GM23338 (cell line): ENCODE data around the gene EPS8. TPM values are rescaled to one million over a fixed set of nuclear protein-coding genes. Genes with fewer than 3 reads are reported as not detected.

Experiments used
- CREB1 ChIP-seq: fragments of 250-450 bp; sonication (Bioruptor Pico); IDR thresholded peaks from 2 replicates; pipeline ENCODE4 v1.5.0; 2020; ENCODE audit warnings: low read depth, mild to moderate bottlenecking, moderate library complexity
- CTCF ChIP-seq, 2 experiments: fragments of 200-600 bp in 1 of 2; sonication (generic) in 1 of 2; conservative IDR thresholded peaks; 2 replicates each; pipeline versions ENCODE4 v1.5.1 to v1.6.1; 2016 to 2017; ENCODE audit warnings: antibody characterized with exemption in 2 of 2, low read depth in 2 of 2, mild to moderate bottlenecking in 2 of 2, moderate library complexity in 1 of 2
- EZH2phosphoT487 ChIP-seq: fragments of 200-600 bp; sonication (generic); IDR thresholded peaks from one replicate; pipeline ENCODE4 v1.8.1; 2018; ENCODE audit warnings: antibody characterized with exemption; ENCODE audit not compliant: unreplicated experiment
- JUNB ChIP-seq: IDR thresholded peaks from one replicate; pipeline ENCODE4 v1.6.1; 2016; ENCODE audit warnings: antibody characterized with exemption; ENCODE audit not compliant: unreplicated experiment
- NANOG ChIP-seq: IDR thresholded peaks from 2 replicates; pipeline ENCODE4 v1.6.1; 2016; ENCODE audit warnings: antibody characterized with exemption, borderline replicate concordance
- ZNF331 ChIP-seq: fragments of 250-450 bp; sonication (Bioruptor Pico); IDR thresholded peaks from 2 replicates; pipeline ENCODE4 v1.5.0; 2020; ENCODE audit warnings: low read depth, mild to moderate bottlenecking, moderate library complexity
- polyA plus RNA-seq: library from polyadenylated mRNA; unstranded; fragments of >200 nt; fragmentation: Nextera tagmentation; extraction: Ambion mirVana; gene quantifications from 2 replicates; pipeline ENCODE4 v1.2.1, GENCODE V29; 2016
- total RNA-seq: library from RNA; depleted of rRNA; stranded (reverse); fragments of >200 nt; shearing (Covaris generic); gene quantifications from 2 replicates; pipeline ENCODE4 v1.2.3, GENCODE V29; 2014
- TF ChIP-seq, protein P1 (sequence below): fragments of 250-450 bp; sonication (Bioruptor Pico); IDR thresholded peaks from 2 replicates; pipeline ENCODE4 v1.5.0; 2020; ENCODE audit warnings: mild to moderate bottlenecking, moderate library complexity
- TF ChIP-seq, protein P2 (sequence below): IDR thresholded peaks from 2 replicates; pipeline ENCODE4 v1.6.1; 2016; ENCODE audit warnings: antibody characterized with exemption

Gene EPS8
- total and polyA plus RNA-seq, 2 experiments from 2014 or later, result 3.5 to 5.4 TPM

DNA sequence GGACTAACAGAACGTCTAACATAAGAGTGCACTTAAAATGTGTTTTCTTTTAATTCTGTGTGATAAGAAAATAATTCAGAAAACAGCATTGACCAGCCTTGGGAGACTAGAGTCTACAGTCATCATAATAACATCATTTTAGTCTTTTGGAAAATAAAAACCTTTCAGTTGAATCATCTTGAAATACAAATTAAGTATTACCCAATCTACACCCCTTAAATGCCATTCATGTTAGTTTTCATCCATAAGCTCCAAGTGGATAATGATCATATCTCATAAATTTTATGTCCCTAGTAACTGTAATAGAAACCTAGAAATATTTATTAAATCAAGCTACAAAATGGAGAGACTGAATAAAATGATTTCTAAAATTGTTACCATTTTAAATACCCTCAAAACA, 32.4 kb downstream of the EPS8 start (continued):
- TF ChIP-seq, protein P1, sequence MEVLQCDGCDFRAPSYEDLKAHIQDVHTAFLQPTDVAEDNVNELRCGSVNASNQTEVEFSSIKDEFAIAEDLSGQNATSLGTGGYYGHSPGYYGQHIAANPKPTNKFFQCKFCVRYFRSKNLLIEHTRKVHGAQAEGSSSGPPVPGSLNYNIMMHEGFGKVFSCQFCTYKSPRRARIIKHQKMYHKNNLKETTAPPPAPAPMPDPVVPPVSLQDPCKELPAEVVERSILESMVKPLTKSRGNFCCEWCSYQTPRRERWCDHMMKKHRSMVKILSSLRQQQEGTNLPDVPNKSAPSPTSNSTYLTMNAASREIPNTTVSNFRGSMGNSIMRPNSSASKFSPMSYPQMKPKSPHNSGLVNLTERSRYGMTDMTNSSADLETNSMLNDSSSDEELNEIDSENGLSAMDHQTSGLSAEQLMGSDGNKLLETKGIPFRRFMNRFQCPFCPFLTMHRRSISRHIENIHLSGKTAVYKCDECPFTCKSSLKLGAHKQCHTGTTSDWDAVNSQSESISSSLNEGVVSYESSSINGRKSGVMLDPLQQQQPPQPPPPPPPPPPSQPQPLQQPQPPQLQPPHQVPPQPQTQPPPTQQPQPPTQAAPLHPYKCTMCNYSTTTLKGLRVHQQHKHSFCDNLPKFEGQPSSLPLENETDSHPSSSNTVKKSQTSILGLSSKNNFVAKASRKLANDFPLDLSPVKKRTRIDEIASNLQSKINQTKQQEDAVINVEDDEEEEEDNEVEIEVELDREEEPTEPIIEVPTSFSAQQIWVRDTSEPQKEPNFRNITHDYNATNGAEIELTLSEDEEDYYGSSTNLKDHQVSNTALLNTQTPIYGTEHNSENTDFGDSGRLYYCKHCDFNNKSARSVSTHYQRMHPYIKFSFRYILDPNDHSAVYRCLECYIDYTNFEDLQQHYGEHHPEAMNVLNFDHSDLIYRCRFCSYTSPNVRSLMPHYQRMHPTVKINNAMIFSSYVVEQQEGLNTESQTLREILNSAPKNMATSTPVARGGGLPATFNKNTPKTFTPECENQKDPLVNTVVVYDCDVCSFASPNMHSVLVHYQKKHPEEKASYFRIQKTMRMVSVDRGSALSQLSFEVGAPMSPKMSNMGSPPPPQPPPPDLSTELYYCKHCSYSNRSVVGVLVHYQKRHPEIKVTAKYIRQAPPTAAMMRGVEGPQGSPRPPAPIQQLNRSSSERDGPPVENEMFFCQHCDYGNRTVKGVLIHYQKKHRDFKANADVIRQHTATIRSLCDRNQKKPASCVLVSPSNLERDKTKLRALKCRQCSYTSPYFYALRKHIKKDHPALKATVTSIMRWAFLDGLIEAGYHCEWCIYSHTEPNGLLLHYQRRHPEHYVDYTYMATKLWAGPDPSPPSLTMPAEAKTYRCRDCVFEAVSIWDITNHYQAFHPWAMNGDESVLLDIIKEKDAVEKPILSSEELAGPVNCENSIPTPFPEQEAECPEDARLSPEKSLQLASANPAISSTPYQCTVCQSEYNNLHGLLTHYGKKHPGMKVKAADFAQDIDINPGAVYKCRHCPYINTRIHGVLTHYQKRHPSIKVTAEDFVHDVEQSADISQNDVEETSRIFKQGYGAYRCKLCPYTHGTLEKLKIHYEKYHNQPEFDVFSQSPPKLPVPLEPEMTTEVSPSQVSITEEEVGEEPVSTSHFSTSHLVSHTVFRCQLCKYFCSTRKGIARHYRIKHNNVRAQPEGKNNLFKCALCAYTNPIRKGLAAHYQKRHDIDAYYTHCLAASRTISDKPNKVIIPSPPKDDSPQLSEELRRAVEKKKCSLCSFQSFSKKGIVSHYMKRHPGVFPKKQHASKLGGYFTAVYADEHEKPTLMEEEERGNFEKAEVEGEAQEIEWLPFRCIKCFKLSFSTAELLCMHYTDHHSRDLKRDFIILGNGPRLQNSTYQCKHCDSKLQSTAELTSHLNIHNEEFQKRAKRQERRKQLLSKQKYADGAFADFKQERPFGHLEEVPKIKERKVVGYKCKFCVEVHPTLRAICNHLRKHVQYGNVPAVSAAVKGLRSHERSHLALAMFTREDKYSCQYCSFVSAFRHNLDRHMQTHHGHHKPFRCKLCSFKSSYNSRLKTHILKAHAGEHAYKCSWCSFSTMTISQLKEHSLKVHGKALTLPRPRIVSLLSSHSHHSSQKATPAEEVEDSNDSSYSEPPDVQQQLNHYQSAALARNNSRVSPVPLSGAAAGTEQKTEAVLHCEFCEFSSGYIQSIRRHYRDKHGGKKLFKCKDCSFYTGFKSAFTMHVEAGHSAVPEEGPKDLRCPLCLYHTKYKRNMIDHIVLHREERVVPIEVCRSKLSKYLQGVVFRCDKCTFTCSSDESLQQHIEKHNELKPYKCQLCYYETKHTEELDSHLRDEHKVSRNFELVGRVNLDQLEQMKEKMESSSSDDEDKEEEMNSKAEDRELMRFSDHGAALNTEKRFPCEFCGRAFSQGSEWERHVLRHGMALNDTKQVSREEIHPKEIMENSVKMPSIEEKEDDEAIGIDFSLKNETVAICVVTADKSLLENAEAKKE (CRISPR knock-in tag), result no peak
- no peak for TF ChIP-seq CREB1 (CRISPR knock-in tag)
- no peak for TF ChIP-seq EZH2phosphoT487
- no peak for TF ChIP-seq CTCF (conservative IDR thresholded peaks at IDR 0.05; ENCODE audit: low read depth in 2 of 2)
- TF ChIP-seq, protein P2, sequence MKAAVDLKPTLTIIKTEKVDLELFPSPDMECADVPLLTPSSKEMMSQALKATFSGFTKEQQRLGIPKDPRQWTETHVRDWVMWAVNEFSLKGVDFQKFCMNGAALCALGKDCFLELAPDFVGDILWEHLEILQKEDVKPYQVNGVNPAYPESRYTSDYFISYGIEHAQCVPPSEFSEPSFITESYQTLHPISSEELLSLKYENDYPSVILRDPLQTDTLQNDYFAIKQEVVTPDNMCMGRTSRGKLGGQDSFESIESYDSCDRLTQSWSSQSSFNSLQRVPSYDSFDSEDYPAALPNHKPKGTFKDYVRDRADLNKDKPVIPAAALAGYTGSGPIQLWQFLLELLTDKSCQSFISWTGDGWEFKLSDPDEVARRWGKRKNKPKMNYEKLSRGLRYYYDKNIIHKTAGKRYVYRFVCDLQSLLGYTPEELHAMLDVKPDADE, result no peak
- no peak for TF ChIP-seq NANOG
- TF ChIP-seq JUNB, result no peak
- TF ChIP-seq ZNF331 (CRISPR knock-in tag), result no peak
